ENCODE results near the gene GDPD3.

GDPD3 gene

GRCh38 chr16:30122604-30123160, 9.3 kb upstream of the GDPD3 start:
- Histone ChIP-seq H3K27me3 (no peaks in the 10 kb centered on the region), H3K36me3 (peaks cover 24 to 43% (median 28%) of the 10 kb centered on the region in 3 donors), H3K4me3 (peak overlapping the region; percentile 91 to 95), H3K9me3 (no peaks in the 10 kb centered on the region), H3K4me1 (peaks cover 0 to 31% (median 16%) of the 10 kb centered on the region in 4 donors), H3K27ac (peak overlapping the region; percentile 95 to 97)
- intact Hi-C loops (cut with DNase I; ENCODE audit: low total_unique reads), result loop anchor here (1.0 kb wide), 1 partner anchor 26 kb away; the partner anchor contains the start of gene YPEL3
- peak in 1 of 2 donors; percentile 76 for DNase-seq
- no peak for TF ChIP-seq CTCF (IDR thresholded peaks at IDR 0.05)

- intact Hi-C loops (cut with DNase I; ENCODE audit: low total_unique reads), result no loop called here
- H3K9me3 ChIP-seq, result no peaks in the 10 kb centered on the region
- H3K36me3 ChIP-seq, result peaks cover 32 to 50% (median 35%) of the 10 kb centered on the region in 3 donors
- H3K27me3 ChIP-seq, result no peaks in the 10 kb centered on the region
- peak overlapping the region; percentile 91 to 95 for H3K4me3 ChIP-seq
- TF ChIP-seq CTCF (IDR thresholded peaks at IDR 0.05), result no peak
- H3K27ac ChIP-seq, result peak overlapping the region; percentile 95 to 97
- peak; percentile 82 to 90 for DNase-seq
- peaks cover 0 to 31% (median 16%) of the 10 kb centered on the region in 4 donors for H3K4me1 ChIP-seq
These were observed 8.6 kb upstream of the GDPD3 start for GRCh38 chr16:30121741-30122571.

- Histone ChIP-seq H3K27me3 (no peaks in the 10 kb centered on the region), H3K36me3 (peaks cover 46 to 64% (median 50%) of the 10 kb centered on the region in 3 donors), H3K4me1 (peaks cover 0 to 31% (median 16%) of the 10 kb centered on the region in 4 donors), H3K9me3 (no peaks in the 10 kb centered on the region), H3K27ac (peak overlapping the region in 1 of 2 donors; percentile 97), H3K4me3 (no peak overlapping the region)
- no peak for DNase-seq
- no peak for TF ChIP-seq CTCF (IDR thresholded peaks at IDR 0.05)
- intact Hi-C loops (cut with DNase I; ENCODE audit: low total_unique reads), result no loop called here
These were observed 7.2 kb upstream of the GDPD3 start for GRCh38 chr16:30120340-30121105.

- peaks cover 0 to 26% (median 16%) of the 10 kb centered on the region in 4 donors for H3K4me1 ChIP-seq
- no peak overlapping the region for H3K27ac ChIP-seq
- intact Hi-C loops (cut with DNase I; ENCODE audit: low total_unique reads), result no loop called here
- H3K36me3 ChIP-seq, result peaks cover 53 to 75% (median 61%) of the 10 kb centered on the region in 3 donors
- DNase-seq, result no peak
- no peak for TF ChIP-seq CTCF (IDR thresholded peaks at IDR 0.05)
- H3K4me3 ChIP-seq, result no peak overlapping the region
- H3K27me3 ChIP-seq, result no peaks in the 10 kb centered on the region
- no peaks in the 10 kb centered on the region for H3K9me3 ChIP-seq
These were observed 6.1 kb upstream of the GDPD3 start for GRCh38 chr16:30119428-30119827.

GRCh38 chr16:30117768-30118167, 4.4 kb upstream of the GDPD3 start:
- no peak for TF ChIP-seq CTCF (IDR thresholded peaks at IDR 0.05)
- Histone ChIP-seq H3K4me1 (peaks cover 0 to 19% (median 9%) of the 10 kb centered on the region in 4 donors), H3K4me3 (no peak overlapping the region), H3K36me3 (peaks cover 62 to 92% (median 74%) of the 10 kb centered on the region in 3 donors), H3K9me3 (no peaks in the 10 kb centered on the region), H3K27me3 (no peaks in the 10 kb centered on the region), H3K27ac (no peak overlapping the region)
- DNase-seq, result no peak
- intact Hi-C loops (cut with DNase I; ENCODE audit: low total_unique reads), result no loop called here
